ENCODE measurements around the gene GAA. TPM values are rescaled to one million over a fixed set of nuclear protein-coding genes. Genes with fewer than 3 reads are reported as not detected.

The GAA gene
- total and polyA plus RNA-seq, 2 of the 4 experiments (the other 2 are of a cell fraction), result 2.2 to 14.8 TPM

- peak; percentile 91 for TF ChIP-seq POLR2A (IDR thresholded peaks at IDR 0.05; ENCODE audit: low read depth, low read length)
- TF ChIP-seq CEBPB (IDR thresholded peaks at IDR 0.05; ENCODE audit: low read depth, low read length), result peak; percentile 54; the same call in 1 of the 2 replicates
- no peak for TF ChIP-seq MAFK (IDR thresholded peaks at IDR 0.05; ENCODE audit: low read depth, low read length)
Measured at GRCh38 chr17:80147035-80147822, 45.8 kb downstream of the GAA start, which contains the start of gene EIF4A3 (continued).

GRCh38 chr17:80151333-80151732 lies 50.0 kb downstream of the GAA start:
- peak overlapping the region; percentile 52; the same call in 1 of the 2 replicates for H3K23ac ChIP-seq (ENCODE audit: low read depth, low read length)
- dilution Hi-C loops (cut with HindIII; ENCODE audit: low sequenced_read_pairs, unreplicated experiment), result no loop called here
- H2BK120ac ChIP-seq (ENCODE audit: low read depth, low read length), result no peak overlapping the region
- H4K5ac ChIP-seq (ENCODE audit: low read depth, low read length), result no peak overlapping the region
- peak overlapping the region in 1 of 2 experiments; percentile 51; a peak in 2 of 4 replicates for H4K8ac ChIP-seq (ENCODE audit: low read depth in 2 of 2, low read length in 2 of 2)
- H3K9me3 ChIP-seq (ENCODE audit: control insufficient read depth, insufficient read depth, low read length), result peaks cover 2% of the 10 kb centered on the region; the same call in 1 of the 2 replicates
- peak overlapping the region; percentile 46 for H2AFZ ChIP-seq (replicated peaks; ENCODE audit: low read length, poor library complexity)
- intact Hi-C loops (cut with micrococcal nuclease), result no loop called here
- H2BK5ac ChIP-seq (ENCODE audit: low read depth, low read length, poor library complexity, severe bottlenecking), result peak overlapping the region; percentile 47
- peak overlapping the region; percentile 60 for H2AK9ac ChIP-seq (replicated peaks; ENCODE audit: low read depth, low read length, poor library complexity)
- in situ Hi-C loops (cut with MboI; ENCODE audit: low sequenced_read_pairs), result no loop called here
- H3K79me1 ChIP-seq (ENCODE audit: low read depth in 1 of 2, low read length in 2 of 2), result peaks cover 12 to 41% of the 10 kb centered on the region in 2 experiments; a peak in 3 of 4 replicates
- TF ChIP-seq MAFK (IDR thresholded peaks at IDR 0.05; ENCODE audit: low read depth, low read length) (no peak), CEBPB (IDR thresholded peaks at IDR 0.05; ENCODE audit: low read depth, low read length) (no peak), FOS (IDR thresholded peaks at IDR 0.05; ENCODE audit: low read depth, low read length) (peak; percentile 71)
- no peak overlapping the region for H3K4me2 ChIP-seq (ENCODE audit: low read depth, low read length)
- no peaks in the 10 kb centered on the region for H3K36me3 ChIP-seq (ENCODE audit: control insufficient read depth, insufficient read depth, low read length)
- WGBS, 2 experiments (ENCODE audit: extremely low coverage in 2 of 2, insufficient read length in 1 of 2), result no CpG with 5 or more reads among the region's 5 CpGs
- 0 out of 2 replicates have a peak overlapping the region, but pooled peaks have one; percentile 35 for H3K14ac ChIP-seq (replicated peaks; ENCODE audit: low read depth, low read length)
- no peak overlapping the region for H3K4me3 ChIP-seq (ENCODE audit: insufficient read depth, low read depth, low read length)
- H2AK5ac ChIP-seq (ENCODE audit: low read depth, low read length), result no peak overlapping the region
- H4K20me1 ChIP-seq (ENCODE audit: insufficient read depth, low read length), result peaks cover under 1% of the 10 kb centered on the region
- H3K4me1 ChIP-seq (ENCODE audit: control insufficient read depth, insufficient read depth, low read length), result peaks cover 10% of the 10 kb centered on the region
- H3K56ac ChIP-seq (ENCODE audit: extremely low read depth, insufficient read depth, low read length), result no peak overlapping the region
- no peak overlapping the region for H3K27ac ChIP-seq (ENCODE audit: insufficient read depth, low read length)
- no peak overlapping the region for H2BK15ac ChIP-seq (ENCODE audit: low read depth, low read length)
- CTCF ChIA-PET, result no interaction called here
- no peak overlapping the region for H4K91ac ChIP-seq (ENCODE audit: insufficient read depth, low read depth, low read length)
- ATAC-seq (ENCODE audit: low read depth) (peak; percentile 50), DNase-seq (peak; percentile 86)
- no peak overlapping the region for H3K9ac ChIP-seq (ENCODE audit: low read depth, low read length)
- POLR2A ChIA-PET (ENCODE audit: unreplicated experiment), result no interaction called here
- no TSS peak for BruUV-seq (replicated peaks)
- H3K4ac ChIP-seq (ENCODE audit: low read depth, low read length), result no peak overlapping the region
- no peaks in the 10 kb centered on the region; the same call in 1 of the 2 replicates for H3K9me1 ChIP-seq (ENCODE audit: insufficient read depth, low read length)
- no peak overlapping the region for H3K18ac ChIP-seq (ENCODE audit: low read depth, low read length)
- no peaks in the 10 kb centered on the region for H3K27me3 ChIP-seq (ENCODE audit: control insufficient read depth, insufficient read depth, low read length)
- no peak overlapping the region for H2BK20ac ChIP-seq (ENCODE audit: low read depth, low read length)
